Gastrocnemius medialis (tissue), 4 donors: ENCODE measurements around the gene FGF19.

Source experiments
- CTCF ChIP-seq, 5 experiments: fragments of 450-650 bp in 3 of 5; fragments of 200-600 bp in 2 of 5; sonication (generic) in 2 of 5; IDR thresholded peaks in 4 of 5; conservative IDR thresholded peaks in 1 of 5; 1 replicate in 4 of 5; 2 replicates in 1 of 5; pipeline ENCODE4 v1.5.1; 2016 to 2019; ENCODE audit warnings: antibody characterized with exemption in 5 of 5, mild to moderate bottlenecking in 3 of 5, moderate library complexity in 3 of 5
- POLR2A ChIP-seq, 2 donors: fragments of 450-650 bp; IDR thresholded peaks; one replicate each; pipeline ENCODE4 v1.6.1; 2017; ENCODE audit warnings: antibody characterized with exemption in 2 of 2, mild to moderate bottlenecking in 2 of 2, moderate library complexity in 2 of 2

GRCh38 chr11:69707176-69707575 is 3.4 kb upstream of the FGF19 start:
- no peak for TF ChIP-seq CTCF (IDR thresholded peaks at IDR 0.05 in 4 of 5, conservative IDR thresholded peaks at IDR 0.05 in 1 of 5)
- no peak for TF ChIP-seq POLR2A (IDR thresholded peaks at IDR 0.05)
